H9 (cell line): ENCODE results near the gene PPP5C. TPM values are rescaled to one million over a fixed set of nuclear protein-coding genes. Genes with fewer than 3 reads are reported as not detected.
"Not testable (repeated sequence)": the region's sequence is repeated elsewhere in the genome, so short reads cannot be mapped to it uniquely, and the experiment has no call there.

Source experiments
- DNase-seq: peaks from one replicate; pipeline ENCODE4 v3.0.0-alpha.2; 2017
- H2AFZ ChIP-seq: one replicate; pipeline ENCODE4 v1.6.1; 2013; ENCODE audit warnings: mild to moderate bottlenecking, low read length, control low read depth, moderate library complexity
- H2AK5ac ChIP-seq: 2 replicates; pipeline ENCODE4 v1.6.1; 2013; ENCODE audit warnings: low read length, control low read depth, mixed read lengths; ENCODE audit not compliant: insufficient read length
- H2BK120ac ChIP-seq: one replicate; pipeline ENCODE4 v1.6.1; 2013; ENCODE audit warnings: low read depth, mild to moderate bottlenecking, low read length, control low read depth, inconsistent platforms; ENCODE audit not compliant: poor library complexity, severe bottlenecking
- H2BK12ac ChIP-seq: 2 replicates; pipeline ENCODE4 v1.6.1; 2013; ENCODE audit warnings: low read length, control low read depth, mixed read lengths, low read depth; ENCODE audit not compliant: insufficient read length
- H2BK15ac ChIP-seq: 2 replicates; pipeline ENCODE4 v1.6.1; 2013; ENCODE audit warnings: low read depth, low read length, control low read depth
- H2BK20ac ChIP-seq: one replicate; pipeline ENCODE4 v1.6.1; 2013; ENCODE audit warnings: low read depth, mild to moderate bottlenecking, low read length, control low read depth, inconsistent platforms; ENCODE audit not compliant: poor library complexity, severe bottlenecking
- H2BK5ac ChIP-seq: 2 replicates; pipeline ENCODE4 v1.6.1; 2013; ENCODE audit warnings: low read length, control low read depth, mixed read lengths; ENCODE audit not compliant: insufficient read length
- H3K14ac ChIP-seq: 2 replicates; pipeline ENCODE4 v1.6.1; 2013; ENCODE audit warnings: low read length, control low read depth; ENCODE audit not compliant: insufficient read depth
- H3K18ac ChIP-seq: 2 replicates; pipeline ENCODE4 v1.6.1; 2013; ENCODE audit warnings: low read depth, mild to moderate bottlenecking, mixed read lengths, low read length, control low read depth; ENCODE audit not compliant: insufficient read length
- H3K23ac ChIP-seq: 2 replicates; pipeline ENCODE4 v1.6.1; 2013; ENCODE audit warnings: low read length, control low read depth, mixed read lengths, low read depth; ENCODE audit not compliant: insufficient read length
- H3K23me2 ChIP-seq: 2 replicates; pipeline ENCODE4 v1.6.1; 2013; ENCODE audit warnings: low read depth, mild to moderate bottlenecking, mixed read lengths, low read length, control low read depth; ENCODE audit not compliant: insufficient read length, poor library complexity, severe bottlenecking
- H3K27ac ChIP-seq: 2 replicates; pipeline ENCODE4 v1.5.1; 2013; ENCODE audit warnings: low read length, control low read depth, mixed read lengths, low read depth; ENCODE audit not compliant: insufficient read length
- H3K27me3 ChIP-seq: 2 replicates; pipeline ENCODE4 v1.6.1; 2013; ENCODE audit warnings: low read length, control low read depth, inconsistent platforms; ENCODE audit not compliant: insufficient read depth
- H3K4ac ChIP-seq: 2 replicates; pipeline ENCODE4 v1.6.1; 2013; ENCODE audit warnings: low read depth, mild to moderate bottlenecking, control low read depth, inconsistent platforms, low read length, moderate library complexity
- H3K4me1 ChIP-seq: 2 replicates; pipeline ENCODE4 v1.6.1; 2013; ENCODE audit warnings: low read length, control low read depth, inconsistent platforms; ENCODE audit not compliant: insufficient read depth
- H3K4me2 ChIP-seq: 2 replicates; pipeline ENCODE4 v1.6.1; 2013; ENCODE audit warnings: low read length, control low read depth, mixed read lengths; ENCODE audit not compliant: insufficient read length, insufficient read depth
- H3K56ac ChIP-seq: 2 replicates; pipeline ENCODE4 v1.6.1; 2013; ENCODE audit warnings: low read depth, mild to moderate bottlenecking, mixed read lengths, low read length, control low read depth; ENCODE audit not compliant: insufficient read length
- H3K79me1 ChIP-seq: 2 replicates; pipeline ENCODE4 v1.6.1; 2013; ENCODE audit warnings: low read depth, mild to moderate bottlenecking, moderate library complexity, low read length, control low read depth, inconsistent platforms; ENCODE audit not compliant: insufficient read depth, poor library complexity, severe bottlenecking
- H3K79me2 ChIP-seq: 2 replicates; pipeline ENCODE4 v1.6.1; 2013; ENCODE audit warnings: low read length, control low read depth, inconsistent platforms; ENCODE audit not compliant: insufficient read depth
- H3K9ac ChIP-seq: 2 replicates; pipeline ENCODE4 v1.6.1; 2013; ENCODE audit warnings: low read length, control low read depth, mixed read lengths; ENCODE audit not compliant: insufficient read length; ENCODE audit errors: extremely low read depth
- H3K9me3 ChIP-seq: one replicate; pipeline ENCODE4 v1.6.1; 2013; ENCODE audit warnings: low read depth, low read length, inconsistent platforms; ENCODE audit not compliant: control insufficient read depth
- H3T11ph ChIP-seq: one replicate; pipeline ENCODE4 v1.6.1; 2013; ENCODE audit warnings: mild to moderate bottlenecking, low read length, control low read depth, inconsistent platforms
- H4K20me1 ChIP-seq: one replicate; pipeline ENCODE4 v1.6.1; 2013; ENCODE audit not compliant: control insufficient read depth, insufficient read length, insufficient read depth
- H4K5ac ChIP-seq: 2 replicates; pipeline ENCODE4 v1.6.1; 2013; ENCODE audit warnings: low read depth, mild to moderate bottlenecking, mixed read lengths, low read length, control low read depth; ENCODE audit not compliant: insufficient read length
- H4K8ac ChIP-seq: replicated peaks from 2 replicates; pipeline ENCODE4 v1.6.1; 2013; ENCODE audit warnings: low read length, control low read depth, mixed read lengths, low read depth; ENCODE audit not compliant: insufficient read length
- H4K91ac ChIP-seq: 2 replicates; pipeline ENCODE4 v1.6.1; 2013; ENCODE audit warnings: low read depth, mild to moderate bottlenecking, moderate library complexity, mixed read lengths, low read length, control low read depth; ENCODE audit not compliant: insufficient read length
- H3K27ac Mint-ChIP-seq, 3 experiments: 2 replicates in 2 of 3; 3 replicates in 1 of 3; pipeline ENCODE4 v1.8.0; 2020 to 2021; ENCODE audit warnings: mixed read lengths in 3 of 3, mild to moderate bottlenecking in 1 of 3, moderate library complexity in 1 of 3
- H3K27me3 Mint-ChIP-seq: 2 replicates; pipeline ENCODE4 v1.8.0; 2021; ENCODE audit warnings: low read depth, mild to moderate bottlenecking, moderate library complexity, mixed read lengths
- H3K36me3 Mint-ChIP-seq, 3 experiments: 2 replicates in 2 of 3; 3 replicates in 1 of 3; pipeline ENCODE4 v1.8.0; 2020 to 2021; ENCODE audit warnings: low read depth in 3 of 3, mixed read lengths in 3 of 3; ENCODE audit not compliant: insufficient read depth in 1 of 3
- H3K4me1 Mint-ChIP-seq, 2 experiments: 2 replicates each; pipeline ENCODE4 v1.8.0; 2020; ENCODE audit warnings: mixed read lengths in 2 of 2
- H3K4me3 Mint-ChIP-seq, 2 experiments: 2 replicates in 1 of 2; 3 replicates in 1 of 2; pipeline ENCODE4 v1.8.0; 2020 to 2021; ENCODE audit warnings: mild to moderate bottlenecking in 2 of 2, mixed read lengths in 2 of 2, moderate library complexity in 1 of 2
- H3K9me3 Mint-ChIP-seq, 2 experiments: 2 replicates in 1 of 2; 3 replicates in 1 of 2; pipeline ENCODE4 v1.8.0; 2020; ENCODE audit warnings: mild to moderate bottlenecking in 2 of 2, mixed read lengths in 2 of 2, moderate library complexity in 1 of 2
- WGBS: extraction: QIAGEN DNeasy Blood & Tissue Kit; methylation state at CpG from one replicate; pipeline ENCODE4 v1.1.7; 2013; ENCODE audit warnings: missing lambda C conversion rate, low lambda C conversion rate, mixed read lengths; ENCODE audit not compliant: insufficient read length; ENCODE audit errors: extremely low coverage; 5-methylcytosine and 5-hydroxymethylcytosine counted together
- total RNA-seq: library from RNA; stranded (reverse); gene quantifications from 2 replicates; pipeline ENCODE4 v1.2.1, GENCODE V29; 2021
- TF ChIP-seq, protein P1 (sequence below): fragments of 200-600 bp; sonication (generic); conservative IDR thresholded peaks from 3 replicates; pipeline ENCODE4 v1.8.0; 2021; ENCODE audit warnings: antibody characterized with exemption, mild to moderate bottlenecking

PPP5C gene
- total RNA-seq, 1 experiment from 2014 or later: 108 TPM

DNA sequence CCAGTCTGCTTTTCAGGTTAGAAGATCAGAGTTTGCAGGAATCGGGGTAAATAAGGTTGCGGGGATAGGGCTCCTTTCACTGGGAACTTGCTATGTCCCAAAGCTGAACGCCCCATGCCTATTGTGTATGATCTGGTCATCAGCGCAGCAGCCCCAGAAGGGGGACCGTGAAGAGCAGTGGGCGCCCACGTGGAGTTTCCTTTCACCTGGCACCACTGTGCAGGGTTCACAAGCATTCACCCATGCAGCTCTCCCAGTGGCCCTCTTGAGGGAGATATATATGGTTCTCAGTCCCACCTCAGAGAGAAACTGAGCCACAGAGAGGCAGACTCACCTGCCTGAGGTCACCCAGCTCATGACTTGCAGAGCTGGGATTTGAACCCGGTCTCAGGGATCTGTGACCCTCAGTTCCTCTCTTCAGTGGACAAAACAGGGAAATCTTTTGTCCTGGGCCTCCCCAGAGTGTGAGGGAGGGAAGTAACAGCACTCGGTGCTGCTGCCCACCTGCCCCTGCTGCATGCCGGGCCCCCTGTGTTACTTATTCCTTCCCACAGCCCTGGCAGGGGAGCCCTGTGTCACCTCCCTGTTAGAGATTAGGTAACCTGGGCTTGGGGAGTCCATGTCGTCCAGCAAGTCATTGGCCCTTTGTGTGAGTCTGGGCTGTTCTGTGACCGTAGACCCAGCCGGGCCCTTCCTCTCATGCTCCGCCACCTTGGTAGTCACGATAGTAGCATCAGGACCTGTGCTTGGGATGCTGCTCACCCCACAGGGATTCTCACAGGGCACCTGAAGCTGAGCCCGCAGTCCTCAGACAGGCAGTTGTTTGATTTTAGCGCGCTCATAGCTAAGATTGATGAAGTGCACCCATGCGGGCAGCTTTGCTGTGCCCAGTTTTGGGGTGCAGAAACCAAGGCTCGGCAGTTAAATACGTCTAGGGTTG is 27.9 kb downstream of the PPP5C start:
- WGBS: no CpG with 5 or more reads among the region's 21 CpGs
- Histone ChIP-seq H4K8ac (no peak overlapping the region), H3K14ac (no peak overlapping the region), H4K20me1 (no peaks in the 10 kb centered on the region), H3K79me2 (no peaks in the 10 kb centered on the region; the same call in 1 of the 2 replicates), H3K4me2 (no peak overlapping the region), H2BK120ac (no peak overlapping the region), H3T11ph (no peak overlapping the region), H3K27me3 (no peaks in the 10 kb centered on the region), H3K23me2 (no peaks in the 10 kb centered on the region), H3K79me1 (no peaks in the 10 kb centered on the region), H2BK20ac (no peak overlapping the region), H2AFZ (no peak overlapping the region), H3K56ac (no peak overlapping the region), H2BK5ac (no peak overlapping the region), H4K91ac (no peak overlapping the region), H2AK5ac (no peak overlapping the region), H4K5ac (no peak overlapping the region), H3K9me3 (no peaks in the 10 kb centered on the region), H3K23ac (no peak overlapping the region), H2BK12ac (no peak overlapping the region), H3K4me1 (peaks cover 7% of the 10 kb centered on the region; the same call in 1 of the 2 replicates), H2BK15ac (no peak overlapping the region), H3K27ac (no peak overlapping the region), H3K9ac (no peak overlapping the region), H3K4ac (no peak overlapping the region), H3K18ac (no peak overlapping the region)
- TF ChIP-seq, protein P1, sequence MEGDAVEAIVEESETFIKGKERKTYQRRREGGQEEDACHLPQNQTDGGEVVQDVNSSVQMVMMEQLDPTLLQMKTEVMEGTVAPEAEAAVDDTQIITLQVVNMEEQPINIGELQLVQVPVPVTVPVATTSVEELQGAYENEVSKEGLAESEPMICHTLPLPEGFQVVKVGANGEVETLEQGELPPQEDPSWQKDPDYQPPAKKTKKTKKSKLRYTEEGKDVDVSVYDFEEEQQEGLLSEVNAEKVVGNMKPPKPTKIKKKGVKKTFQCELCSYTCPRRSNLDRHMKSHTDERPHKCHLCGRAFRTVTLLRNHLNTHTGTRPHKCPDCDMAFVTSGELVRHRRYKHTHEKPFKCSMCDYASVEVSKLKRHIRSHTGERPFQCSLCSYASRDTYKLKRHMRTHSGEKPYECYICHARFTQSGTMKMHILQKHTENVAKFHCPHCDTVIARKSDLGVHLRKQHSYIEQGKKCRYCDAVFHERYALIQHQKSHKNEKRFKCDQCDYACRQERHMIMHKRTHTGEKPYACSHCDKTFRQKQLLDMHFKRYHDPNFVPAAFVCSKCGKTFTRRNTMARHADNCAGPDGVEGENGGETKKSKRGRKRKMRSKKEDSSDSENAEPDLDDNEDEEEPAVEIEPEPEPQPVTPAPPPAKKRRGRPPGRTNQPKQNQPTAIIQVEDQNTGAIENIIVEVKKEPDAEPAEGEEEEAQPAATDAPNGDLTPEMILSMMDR: no peak
- H3K9me3 Mint-ChIP-seq: no peaks in the 10 kb centered on the region
- DNase-seq: peak; percentile 18
- peaks cover 32 to 41% of the 10 kb centered on the region in 2 experiments for H3K4me1 Mint-ChIP-seq
- H3K4me3 Mint-ChIP-seq: no peak overlapping the region; a peak in 1 of 5 replicates
- H3K27me3 Mint-ChIP-seq: no peaks in the 10 kb centered on the region; the same call in 1 of the 2 replicates
- H3K36me3 Mint-ChIP-seq: peaks cover 33 to 51% (median 49%) of the 10 kb centered on the region in 3 experiments; a peak in 6 of 7 replicates
- peak overlapping the region; percentile 40 to 95 (median 84); a peak in 4 of 7 replicates for H3K27ac Mint-ChIP-seq

DNA sequence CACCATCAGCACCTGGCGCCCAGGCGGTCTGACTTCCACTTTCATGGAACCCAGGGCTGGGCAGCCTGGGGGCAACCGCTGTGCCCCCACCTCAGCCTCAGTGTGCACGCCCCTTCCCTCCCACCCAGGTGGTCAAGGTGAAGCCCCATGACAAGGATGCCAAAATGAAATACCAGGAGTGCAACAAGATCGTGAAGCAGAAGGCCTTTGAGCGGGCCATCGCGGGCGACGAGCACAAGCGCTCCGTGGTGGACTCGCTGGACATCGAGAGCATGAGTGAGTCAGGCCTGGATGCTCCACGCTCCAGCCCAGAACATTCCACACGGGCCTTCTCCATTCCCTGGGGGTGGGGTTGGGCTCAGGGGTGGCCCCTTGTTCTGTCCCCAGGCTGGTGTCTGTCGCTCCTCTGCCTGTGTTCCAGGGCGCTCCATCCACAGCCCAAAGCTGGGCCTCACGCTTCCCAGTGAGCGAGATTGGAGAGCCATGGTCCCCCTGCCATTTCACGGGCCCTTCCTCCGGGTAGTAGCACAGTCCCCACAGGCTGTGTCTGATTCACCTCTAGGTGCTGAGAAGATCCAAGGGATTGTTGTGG is 28.7 kb downstream of the PPP5C start:
- WGBS: no CpG with 5 or more reads among the region's 22 CpGs
- peaks cover 33 to 59% (median 57%) of the 10 kb centered on the region in 3 experiments; a peak in 6 of 7 replicates for H3K36me3 Mint-ChIP-seq
- H3K9ac ChIP-seq, H3K4me3 Mint-ChIP-seq, H4K91ac ChIP-seq, H2BK20ac ChIP-seq, H3K23me2 ChIP-seq, H3K79me1 ChIP-seq, H2BK12ac ChIP-seq, H2BK15ac ChIP-seq, H4K20me1 ChIP-seq, H2AK5ac ChIP-seq, H3K56ac ChIP-seq, H3K9me3 Mint-ChIP-seq, H3T11ph ChIP-seq, H3K27ac ChIP-seq, H3K27me3 Mint-ChIP-seq, H3K23ac ChIP-seq, H3K27me3 ChIP-seq, H3K4me1 ChIP-seq, H3K18ac ChIP-seq, H4K8ac ChIP-seq, H4K5ac ChIP-seq, H3K4me2 ChIP-seq, H3K14ac ChIP-seq, H2AFZ ChIP-seq, H3K79me2 ChIP-seq, H3K4ac ChIP-seq, H2BK120ac ChIP-seq, H3K9me3 ChIP-seq, H2BK5ac ChIP-seq: not testable (repeated sequence)
- peak; percentile 16 for DNase-seq
- peak overlapping the region in 2 of 3 experiments; percentile 73 to 86; a peak in 3 of 7 replicates for H3K27ac Mint-ChIP-seq
- H3K4me1 Mint-ChIP-seq: peaks cover 32 to 41% of the 10 kb centered on the region in 2 experiments
